Ishikawa (cell line): ENCODE results near the gene HCFC1.

ENCODE experiments used
- CEBPB ChIP-seq: IDR thresholded peaks from 2 replicates; pipeline ENCODE4 v1.6.1; 2012
- CREB1 ChIP-seq: IDR thresholded peaks from 2 replicates; pipeline ENCODE4 v1.6.1; 2012; ENCODE audit warnings: low read depth
- EGR1 ChIP-seq: IDR thresholded peaks from 2 replicates; pipeline ENCODE4 v1.6.1; 2012
- EP300 ChIP-seq: IDR thresholded peaks from 2 replicates; pipeline ENCODE4 v1.6.1; 2012; ENCODE audit warnings: borderline replicate concordance
- FOXM1 ChIP-seq: IDR thresholded peaks from 2 replicates; pipeline ENCODE4 v1.6.1; 2012; ENCODE audit warnings: low read depth, borderline replicate concordance
- NFIC ChIP-seq: IDR thresholded peaks from 2 replicates; pipeline ENCODE4 v1.6.1; 2012
- RAD21 ChIP-seq: IDR thresholded peaks from 2 replicates; pipeline ENCODE4 v1.6.1; 2012; ENCODE audit warnings: low read depth
- TAF1 ChIP-seq: IDR thresholded peaks from 2 replicates; pipeline ENCODE4 v1.6.1; 2012; ENCODE audit warnings: low read depth, mild to moderate bottlenecking
- TCF12 ChIP-seq: IDR thresholded peaks from 2 replicates; pipeline ENCODE4 v1.6.1; 2012; ENCODE audit warnings: low read depth
- TEAD4 ChIP-seq: IDR thresholded peaks from 2 replicates; pipeline ENCODE4 v1.6.1; 2012
- YY1 ChIP-seq: IDR thresholded peaks from 2 replicates; pipeline ENCODE4 v1.6.1; 2012; ENCODE audit warnings: low read depth
- TF ChIP-seq, protein P1 (sequence below): IDR thresholded peaks from 2 replicates; pipeline ENCODE4 v1.6.1; 2012
- TF ChIP-seq, protein P2 (sequence below): IDR thresholded peaks from 2 replicates; pipeline ENCODE4 v1.6.1; 2012; ENCODE audit warnings: low read depth, mild to moderate bottlenecking
- TF ChIP-seq, protein P3 (sequence below): IDR thresholded peaks from 2 replicates; pipeline ENCODE4 v1.6.1; 2012

DNA sequence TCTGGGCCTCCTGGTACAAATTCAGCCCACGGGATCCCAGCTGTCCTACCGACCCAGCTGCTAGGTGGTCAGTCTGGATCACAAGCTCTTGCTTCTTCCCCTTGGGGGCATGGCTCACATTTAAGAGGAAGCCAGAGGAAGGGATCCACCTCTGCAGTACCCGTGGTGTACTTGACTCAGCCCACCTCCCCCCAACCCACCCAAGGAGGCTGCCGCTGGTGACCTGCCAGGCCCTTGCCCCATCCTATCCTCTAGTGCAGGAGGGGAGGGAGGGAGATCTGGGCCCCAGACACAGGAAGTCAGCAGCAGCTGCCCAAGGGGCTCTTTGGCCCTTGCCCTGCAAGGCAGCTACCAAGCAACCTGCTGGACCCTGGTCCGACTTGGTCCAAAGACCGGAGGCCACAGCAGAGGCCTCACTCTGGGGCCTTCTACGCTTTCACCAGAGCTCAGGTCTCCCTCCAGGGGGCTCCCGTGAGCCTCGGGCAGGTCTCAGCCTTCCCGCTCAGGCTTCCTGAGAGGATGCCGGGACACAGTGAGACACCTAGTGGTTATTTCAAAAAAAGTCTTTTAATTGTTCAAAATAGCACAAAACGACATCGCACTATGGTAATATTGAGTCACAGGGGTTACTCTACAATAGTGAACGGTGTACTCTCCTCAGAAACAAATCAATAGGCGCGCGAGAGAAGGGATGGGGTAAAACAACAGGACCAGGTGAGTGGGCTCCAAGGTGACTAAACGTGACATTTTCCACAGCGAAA is 24.4 kb downstream of the HCFC1 start:
- TF ChIP-seq EGR1, result no peak
- peak; percentile 34; the same call in 1 of the 2 replicates for TF ChIP-seq RAD21
- TF ChIP-seq CEBPB, result no peak
- TF ChIP-seq, protein P1, sequence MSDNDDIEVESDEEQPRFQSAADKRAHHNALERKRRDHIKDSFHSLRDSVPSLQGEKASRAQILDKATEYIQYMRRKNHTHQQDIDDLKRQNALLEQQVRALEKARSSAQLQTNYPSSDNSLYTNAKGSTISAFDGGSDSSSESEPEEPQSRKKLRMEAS, result no peak
- TF ChIP-seq, protein P2, sequence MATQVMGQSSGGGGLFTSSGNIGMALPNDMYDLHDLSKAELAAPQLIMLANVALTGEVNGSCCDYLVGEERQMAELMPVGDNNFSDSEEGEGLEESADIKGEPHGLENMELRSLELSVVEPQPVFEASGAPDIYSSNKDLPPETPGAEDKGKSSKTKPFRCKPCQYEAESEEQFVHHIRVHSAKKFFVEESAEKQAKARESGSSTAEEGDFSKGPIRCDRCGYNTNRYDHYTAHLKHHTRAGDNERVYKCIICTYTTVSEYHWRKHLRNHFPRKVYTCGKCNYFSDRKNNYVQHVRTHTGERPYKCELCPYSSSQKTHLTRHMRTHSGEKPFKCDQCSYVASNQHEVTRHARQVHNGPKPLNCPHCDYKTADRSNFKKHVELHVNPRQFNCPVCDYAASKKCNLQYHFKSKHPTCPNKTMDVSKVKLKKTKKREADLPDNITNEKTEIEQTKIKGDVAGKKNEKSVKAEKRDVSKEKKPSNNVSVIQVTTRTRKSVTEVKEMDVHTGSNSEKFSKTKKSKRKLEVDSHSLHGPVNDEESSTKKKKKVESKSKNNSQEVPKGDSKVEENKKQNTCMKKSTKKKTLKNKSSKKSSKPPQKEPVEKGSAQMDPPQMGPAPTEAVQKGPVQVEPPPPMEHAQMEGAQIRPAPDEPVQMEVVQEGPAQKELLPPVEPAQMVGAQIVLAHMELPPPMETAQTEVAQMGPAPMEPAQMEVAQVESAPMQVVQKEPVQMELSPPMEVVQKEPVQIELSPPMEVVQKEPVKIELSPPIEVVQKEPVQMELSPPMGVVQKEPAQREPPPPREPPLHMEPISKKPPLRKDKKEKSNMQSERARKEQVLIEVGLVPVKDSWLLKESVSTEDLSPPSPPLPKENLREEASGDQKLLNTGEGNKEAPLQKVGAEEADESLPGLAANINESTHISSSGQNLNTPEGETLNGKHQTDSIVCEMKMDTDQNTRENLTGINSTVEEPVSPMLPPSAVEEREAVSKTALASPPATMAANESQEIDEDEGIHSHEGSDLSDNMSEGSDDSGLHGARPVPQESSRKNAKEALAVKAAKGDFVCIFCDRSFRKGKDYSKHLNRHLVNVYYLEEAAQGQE, result no peak
- TF ChIP-seq YY1, result no peak
- TF ChIP-seq, protein P3, sequence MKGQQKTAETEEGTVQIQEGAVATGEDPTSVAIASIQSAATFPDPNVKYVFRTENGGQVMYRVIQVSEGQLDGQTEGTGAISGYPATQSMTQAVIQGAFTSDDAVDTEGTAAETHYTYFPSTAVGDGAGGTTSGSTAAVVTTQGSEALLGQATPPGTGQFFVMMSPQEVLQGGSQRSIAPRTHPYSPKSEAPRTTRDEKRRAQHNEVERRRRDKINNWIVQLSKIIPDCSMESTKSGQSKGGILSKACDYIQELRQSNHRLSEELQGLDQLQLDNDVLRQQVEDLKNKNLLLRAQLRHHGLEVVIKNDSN, result no peak
- TF ChIP-seq TAF1, result no peak
- TF ChIP-seq FOXM1, result no peak
- no peak for TF ChIP-seq EP300
- TF ChIP-seq TCF12, result no peak
- no peak for TF ChIP-seq NFIC
- TF ChIP-seq TEAD4, result no peak
- no peak for TF ChIP-seq CREB1
